Brain microvascular endothelial cell (primary cell): ENCODE results near the gene ELMO3.

ENCODE experiments used
- DNase-seq: peaks from one replicate; pipeline ENCODE4 v3.0.0-alpha.2; 2020
- H3K27ac ChIP-seq: fragments of 250-450 bp; sonication (Bioruptor Pico); 2 replicates; pipeline ENCODE4 v1.5.1; 2020; ENCODE audit warnings: mild to moderate bottlenecking, moderate library complexity
- H3K27me3 ChIP-seq: fragments of 250-450 bp; sonication (Bioruptor Pico); replicated peaks from 2 replicates; pipeline ENCODE4 v1.5.1; 2020; ENCODE audit warnings: mild to moderate bottlenecking
- H3K36me3 ChIP-seq: fragments of 250-450 bp; sonication (Bioruptor Pico); replicated peaks from 2 replicates; pipeline ENCODE4 v1.5.1; 2020; ENCODE audit warnings: mild to moderate bottlenecking
- H3K4me3 ChIP-seq: 2 replicates; pipeline ENCODE4 v1.5.1; 2011; ENCODE audit warnings: low read depth, mild to moderate bottlenecking, control low read depth, low read length, moderate library complexity
- in situ Hi-C: cut with HindIII; loops from 2 replicates; pipeline ENCODE4 v1.10.0; 2017; ENCODE audit warnings: low sequenced_read_pairs, low pct_ligation_motif_present
- TF ChIP-seq, protein P1 (sequence below): IDR thresholded peaks from 2 replicates; pipeline ENCODE4 v1.5.1; 2011; ENCODE audit warnings: low read depth, mild to moderate bottlenecking, moderate library complexity, low read length, control low read depth, inconsistent platforms; ENCODE audit errors: missing control alignments

The ELMO3 gene

DNA sequence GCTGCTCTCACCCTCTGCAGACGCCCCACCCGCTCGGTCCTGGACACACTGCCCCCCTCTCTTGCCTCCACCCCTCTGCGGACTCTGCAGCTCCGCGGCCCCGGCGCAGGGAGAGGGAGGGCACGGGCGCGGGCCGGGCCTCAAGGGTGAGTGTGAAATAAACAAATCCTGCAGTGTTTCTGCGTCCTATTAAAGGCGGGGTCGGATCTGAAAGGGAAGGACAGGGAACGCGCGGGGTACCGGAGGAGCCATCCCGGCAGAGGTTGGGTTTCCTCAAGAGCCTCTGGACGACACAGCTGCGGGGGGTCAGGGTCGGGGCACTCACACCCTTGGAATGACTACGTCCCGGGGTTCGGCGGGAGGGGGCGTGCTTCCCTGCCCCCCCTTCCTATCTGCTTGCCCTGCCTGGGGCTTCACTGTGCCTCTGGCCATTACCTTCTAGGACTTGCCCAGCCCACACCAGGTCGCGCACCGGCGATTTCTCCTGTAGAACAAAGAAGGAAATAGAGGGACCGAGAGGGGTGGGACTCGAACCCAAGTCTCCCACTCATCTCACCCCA lies 34.9 kb upstream of the ELMO3 start:
- Histone ChIP-seq H3K4me3 (no peak overlapping the region), H3K27ac (no peak overlapping the region), H3K27me3 (peaks cover 47% of the 10 kb centered on the region), H3K36me3 (no peaks in the 10 kb centered on the region)
- in situ Hi-C loops = no loop called here
- TF ChIP-seq, protein P1, sequence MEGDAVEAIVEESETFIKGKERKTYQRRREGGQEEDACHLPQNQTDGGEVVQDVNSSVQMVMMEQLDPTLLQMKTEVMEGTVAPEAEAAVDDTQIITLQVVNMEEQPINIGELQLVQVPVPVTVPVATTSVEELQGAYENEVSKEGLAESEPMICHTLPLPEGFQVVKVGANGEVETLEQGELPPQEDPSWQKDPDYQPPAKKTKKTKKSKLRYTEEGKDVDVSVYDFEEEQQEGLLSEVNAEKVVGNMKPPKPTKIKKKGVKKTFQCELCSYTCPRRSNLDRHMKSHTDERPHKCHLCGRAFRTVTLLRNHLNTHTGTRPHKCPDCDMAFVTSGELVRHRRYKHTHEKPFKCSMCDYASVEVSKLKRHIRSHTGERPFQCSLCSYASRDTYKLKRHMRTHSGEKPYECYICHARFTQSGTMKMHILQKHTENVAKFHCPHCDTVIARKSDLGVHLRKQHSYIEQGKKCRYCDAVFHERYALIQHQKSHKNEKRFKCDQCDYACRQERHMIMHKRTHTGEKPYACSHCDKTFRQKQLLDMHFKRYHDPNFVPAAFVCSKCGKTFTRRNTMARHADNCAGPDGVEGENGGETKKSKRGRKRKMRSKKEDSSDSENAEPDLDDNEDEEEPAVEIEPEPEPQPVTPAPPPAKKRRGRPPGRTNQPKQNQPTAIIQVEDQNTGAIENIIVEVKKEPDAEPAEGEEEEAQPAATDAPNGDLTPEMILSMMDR = no peak
- no peak for DNase-seq

DNA sequence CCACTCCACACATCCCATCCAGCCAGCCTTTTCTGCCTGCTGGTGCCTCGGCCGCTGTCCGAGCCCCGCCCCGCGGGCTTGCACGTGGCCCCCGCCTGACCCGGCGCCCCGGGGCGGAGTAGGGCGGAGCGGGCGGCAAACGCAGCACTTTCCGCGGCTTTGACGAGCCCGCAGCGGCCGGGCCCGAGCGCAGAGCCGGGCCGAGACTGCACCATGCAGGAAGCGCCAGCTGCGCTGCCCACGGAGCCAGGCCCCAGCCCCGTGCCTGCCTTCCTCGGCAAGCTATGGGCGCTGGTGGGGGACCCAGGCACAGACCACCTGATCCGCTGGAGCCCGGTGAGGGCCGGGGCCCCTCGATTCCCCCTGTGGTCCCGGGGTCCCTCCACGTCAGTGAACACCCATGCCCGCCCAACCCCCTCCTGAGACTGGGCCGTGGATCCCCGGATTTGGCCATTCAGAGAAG lies 34.3 kb upstream of the ELMO3 start, which contains the start of gene HSF4:
HSF4 (plus strand) TSS at position 147 of the 463 bp plus-strand sequence; CDS start at position 214, 67 bp downstream.
- H3K4me3 ChIP-seq = no peak within 1 kb of the TSS
- TF ChIP-seq, protein P1 = no peak
- no peaks in the 10 kb centered on the region for H3K36me3 ChIP-seq
- no peak within 1 kb of the TSS for H3K27ac ChIP-seq
- in situ Hi-C loops = no loop called here
- peaks cover 47% of the 10 kb centered on the region for H3K27me3 ChIP-seq
- no peak for DNase-seq

DNA sequence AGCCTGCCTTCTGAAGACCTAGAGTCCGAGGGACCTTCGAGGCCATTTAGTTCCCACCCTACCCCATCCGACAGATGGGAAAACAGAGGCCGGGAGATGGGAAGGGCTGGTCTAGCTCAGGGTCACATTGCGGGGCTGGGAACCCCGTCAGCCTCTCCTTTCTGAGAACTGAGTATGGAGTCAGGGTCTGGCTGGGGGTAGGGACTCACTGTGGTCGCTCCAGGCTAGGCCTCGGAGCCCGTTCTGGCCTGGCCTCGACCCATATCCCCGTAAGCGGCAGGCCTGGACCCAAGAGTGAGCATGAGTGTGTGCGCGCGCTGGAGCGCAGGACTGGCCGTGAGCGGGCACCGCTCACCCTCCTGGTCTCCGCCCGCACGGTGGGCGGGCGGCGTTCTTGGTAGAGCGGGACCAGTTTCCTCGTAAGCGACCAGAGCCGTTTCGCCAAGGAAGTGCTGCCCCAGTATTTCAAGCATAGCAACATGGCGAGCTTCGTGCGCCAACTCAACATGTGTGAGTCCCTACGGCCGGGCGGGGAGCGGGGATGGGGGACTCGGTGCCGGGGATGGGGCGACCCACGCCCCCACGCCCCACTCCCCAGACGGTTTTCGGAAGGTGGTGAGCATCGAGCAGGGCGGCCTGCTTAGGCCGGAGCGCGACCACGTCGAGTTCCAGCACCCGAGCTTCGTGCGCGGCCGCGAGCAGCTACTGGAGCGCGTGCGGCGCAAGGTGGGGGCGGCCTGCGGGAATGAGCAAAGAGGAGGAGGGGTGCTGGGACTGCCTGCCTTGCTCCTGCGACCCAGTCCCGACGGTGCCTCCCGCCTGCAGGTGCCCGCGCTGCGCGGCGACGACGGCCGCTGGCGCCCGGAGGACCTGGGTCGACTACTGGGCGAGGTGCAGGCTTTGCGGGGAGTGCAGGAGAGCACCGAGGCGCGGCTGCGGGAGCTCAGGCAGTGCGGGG lies 33.5 kb upstream of the ELMO3 start:
- in situ Hi-C loops = no loop called here
- Histone ChIP-seq H3K27ac (no peak overlapping the region), H3K27me3 (peaks cover 47% of the 10 kb centered on the region), H3K36me3 (no peaks in the 10 kb centered on the region), H3K4me3 (no peak overlapping the region)
- DNase-seq = no peak
- TF ChIP-seq, protein P1 = no peak

DNA sequence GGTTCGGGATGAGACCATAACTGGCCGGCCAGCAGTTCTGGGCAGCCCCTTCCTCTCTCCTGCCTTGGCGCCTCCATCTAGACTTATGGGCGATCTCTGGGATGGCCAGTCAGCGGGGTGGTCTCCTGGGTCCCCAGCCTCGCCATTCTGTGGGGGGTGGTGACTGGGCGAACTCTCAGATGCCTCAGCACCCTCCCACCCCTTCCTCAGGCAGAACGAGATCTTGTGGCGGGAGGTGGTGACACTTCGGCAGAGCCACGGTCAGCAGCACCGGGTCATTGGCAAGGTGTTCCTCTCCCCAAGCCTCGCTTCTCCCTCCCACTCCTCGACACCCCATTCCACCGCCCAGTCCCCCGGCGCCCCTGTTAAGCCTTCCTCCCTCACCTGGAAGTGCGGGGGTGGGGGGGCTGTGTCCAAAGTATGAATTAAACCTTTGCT lies 32.8 kb upstream of the ELMO3 start:
- in situ Hi-C loops = no loop called here

DNA sequence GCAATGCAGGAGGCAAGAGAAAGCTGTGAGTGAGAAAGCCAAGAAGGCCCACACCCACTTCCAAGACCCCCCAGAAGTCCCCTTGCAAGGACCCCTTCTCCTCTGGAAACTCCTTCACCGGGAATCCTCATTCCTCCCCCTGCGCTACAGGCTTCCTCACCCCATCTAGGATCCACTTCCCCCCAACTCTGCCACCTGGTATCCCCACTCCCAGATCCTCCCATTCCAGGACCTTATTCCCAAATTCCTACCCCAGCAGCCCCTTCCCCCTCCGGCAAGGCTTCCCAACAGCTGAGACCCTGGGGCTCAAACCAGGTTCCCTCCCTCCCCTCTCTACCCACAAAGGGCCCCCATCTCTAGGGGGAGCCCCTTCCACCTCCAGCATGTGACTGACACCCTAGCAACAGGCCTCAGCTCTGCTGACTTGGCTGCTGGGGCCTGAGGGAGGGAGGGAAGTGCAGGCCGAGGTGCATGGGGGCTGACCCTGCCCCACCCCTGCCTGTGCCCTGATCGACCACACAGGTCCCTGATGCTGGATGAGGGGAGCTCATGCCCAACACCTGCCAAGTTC lies 32.2 kb upstream of the ELMO3 start:
- TF ChIP-seq, protein P1 = no peak
- Histone ChIP-seq H3K4me3 (no peak overlapping the region), H3K27ac (no peak overlapping the region), H3K27me3 (peaks cover 46% of the 10 kb centered on the region), H3K36me3 (no peaks in the 10 kb centered on the region)
- in situ Hi-C loops = no loop called here
- no peak for DNase-seq

More for the DNA sequence above, 32.8 kb upstream of the ELMO3 start:
- Histone ChIP-seq H3K27ac (no peak overlapping the region), H3K27me3 (peaks cover 47% of the 10 kb centered on the region), H3K4me3 (no peak overlapping the region), H3K36me3 (no peaks in the 10 kb centered on the region)
- DNase-seq = no peak
- TF ChIP-seq, protein P1 = no peak
